Stimulated activated CD4-positive, alpha-beta T cell treated with anti-CD3 and anti-CD28 coated beads, TNF-alpha, amount 100 ng/mL, for 1 hour (primary cell): ENCODE data around the gene JPT1.
"Not testable (repeated sequence)": the region's sequence is repeated elsewhere in the genome, so short reads cannot be mapped to it uniquely, and the experiment has no call there.

Experiments used
- DNase-seq, 3 donors: peaks; one replicate each; pipeline ENCODE4 v3.0.0-alpha.2; 2020; ENCODE audit warnings: low read depth in 3 of 3, low spot score in 1 of 3

Gene JPT1

GRCh38 chr17:75130632-75131277 is 23.6 kb downstream of the JPT1 start:
- DNase-seq: peak in 1 of 3 donors; percentile 35

GRCh38 chr17:75130059-75130631 is 24.2 kb downstream of the JPT1 start:
- no peak for DNase-seq

GRCh38 chr17:75129576-75129975 is 24.7 kb downstream of the JPT1 start:
- DNase-seq: no peak

DNA sequence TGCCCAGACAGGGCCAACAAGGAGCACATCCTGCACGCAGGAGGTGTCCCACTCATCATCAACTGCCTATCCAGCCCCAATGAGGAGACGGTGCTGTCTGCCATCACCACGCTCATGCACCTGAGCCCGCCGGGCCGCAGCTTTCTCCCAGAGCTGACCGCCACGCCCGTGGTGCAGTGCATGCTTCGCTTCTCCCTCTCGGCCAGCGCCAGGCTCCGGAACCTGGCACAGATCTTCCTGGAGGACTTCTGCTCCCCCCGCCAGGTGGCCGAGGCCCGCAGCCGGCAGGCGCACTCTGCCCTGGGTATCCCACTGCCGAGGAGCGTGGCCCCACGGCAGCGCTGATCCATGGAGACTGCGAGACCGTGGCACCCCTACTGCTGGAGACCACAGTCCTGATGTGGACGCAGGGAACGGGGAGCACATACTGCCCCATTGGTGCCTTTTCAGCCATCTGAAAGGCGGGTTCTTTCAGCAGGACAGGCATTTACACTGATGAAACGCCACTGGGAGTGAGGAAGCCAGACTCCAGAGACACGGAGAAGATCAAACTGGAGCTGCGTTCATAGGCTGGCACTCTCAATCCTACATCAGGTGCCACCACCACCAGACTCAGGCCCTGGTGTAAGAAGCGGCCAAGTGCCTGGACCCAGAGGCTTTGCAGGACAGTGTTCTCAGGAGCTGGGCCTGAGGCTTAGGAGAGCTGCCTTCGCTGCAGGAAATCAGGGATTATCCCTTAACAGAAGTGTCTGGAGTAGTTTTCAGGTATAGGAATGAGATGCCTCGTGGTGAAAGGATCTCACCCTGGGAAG is 25.4 kb downstream of the JPT1 start:
- no peak for DNase-seq

- DNase-seq: not testable (repeated sequence)
Observed at GRCh38 chr17:75127936-75128335, 26.4 kb downstream of the JPT1 start.

- no peak for DNase-seq
Observed at GRCh38 chr17:75126954-75127353, 27.4 kb downstream of the JPT1 start.

- DNase-seq: no peak
Observed at GRCh38 chr17:75125984-75126383, 28.3 kb downstream of the JPT1 start.

DNA sequence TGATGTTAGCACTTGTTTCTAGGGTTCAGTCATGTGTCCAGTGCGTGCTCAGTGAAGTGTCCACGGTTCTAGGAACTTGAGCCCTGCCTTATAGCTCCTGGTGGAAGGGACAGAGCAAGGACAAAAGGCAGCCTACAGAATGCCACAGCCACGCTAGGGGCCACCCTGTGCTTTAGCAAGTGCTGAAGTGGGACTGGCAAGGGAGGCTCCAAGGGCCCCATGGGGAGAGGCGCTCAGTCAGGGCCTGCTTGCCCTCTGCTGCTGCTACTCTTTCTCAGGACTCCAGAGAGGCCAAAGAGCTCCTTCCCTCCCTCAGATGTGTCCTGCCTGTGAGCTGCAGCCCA is 29.5 kb downstream of the JPT1 start:
- no peak for DNase-seq

DNA sequence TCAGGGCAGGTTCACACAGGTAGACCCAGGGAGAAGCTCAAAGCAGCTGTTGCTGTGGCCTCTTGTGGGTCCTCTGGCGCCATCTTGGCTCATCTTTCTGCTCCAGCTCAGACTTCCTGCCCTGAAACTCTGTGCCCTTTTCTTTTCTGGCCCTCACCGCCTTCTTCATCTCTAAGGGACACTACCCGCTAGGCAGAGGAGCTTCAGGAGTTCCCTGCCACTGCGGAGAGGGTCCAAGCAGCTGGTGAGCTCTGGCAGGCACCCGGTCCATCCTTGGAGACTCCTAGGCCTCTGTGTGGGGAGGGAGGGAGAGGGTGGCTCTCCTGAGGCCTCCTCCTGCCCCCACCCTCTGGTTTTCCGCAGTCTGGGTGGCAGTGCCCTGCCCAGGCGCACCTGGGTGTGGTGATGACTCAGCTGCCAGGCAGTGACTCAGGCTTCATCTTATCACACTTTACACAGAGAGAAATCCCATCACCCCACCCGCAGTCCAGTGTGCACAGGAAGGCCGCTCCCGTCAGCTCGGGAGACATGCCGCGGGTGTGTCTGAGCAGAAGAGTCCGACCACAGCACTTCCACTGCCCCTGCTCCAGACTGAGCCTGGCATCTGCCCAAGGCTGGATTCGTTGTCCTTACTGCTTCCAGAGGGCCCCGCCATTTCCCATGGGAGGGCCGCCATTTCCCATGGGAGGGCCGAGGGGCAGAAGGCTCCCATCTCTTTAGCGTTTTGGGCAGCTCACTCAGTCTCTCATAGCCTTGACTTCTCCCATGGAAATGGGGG is 30.1 kb downstream of the JPT1 start:
- peak in 1 of 3 donors; percentile 45 for DNase-seq

- DNase-seq: no peak
Observed at GRCh38 chr17:75118307-75118706, 36.0 kb downstream of the JPT1 start.

DNA sequence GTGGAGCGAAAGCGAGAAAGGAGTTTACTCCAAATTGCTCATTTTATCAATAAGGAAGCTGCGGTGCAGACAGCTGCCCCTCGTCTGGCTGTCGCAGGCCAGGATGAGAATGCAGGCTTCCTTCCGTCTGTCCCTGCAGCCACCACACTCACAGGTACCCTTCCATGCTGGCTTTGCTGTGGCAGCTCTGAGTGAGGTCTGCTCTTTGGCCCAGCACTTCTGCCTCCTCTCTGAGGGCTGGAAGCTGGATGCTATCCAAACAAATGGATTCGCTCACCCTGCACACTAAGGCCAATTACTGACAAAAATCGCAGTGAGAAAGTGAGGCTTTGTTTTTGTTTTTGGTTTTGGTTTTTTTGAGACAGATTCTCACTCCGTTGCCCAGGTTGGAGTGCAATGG is 37.6 kb downstream of the JPT1 start:
- DNase-seq: no peak

DNA sequence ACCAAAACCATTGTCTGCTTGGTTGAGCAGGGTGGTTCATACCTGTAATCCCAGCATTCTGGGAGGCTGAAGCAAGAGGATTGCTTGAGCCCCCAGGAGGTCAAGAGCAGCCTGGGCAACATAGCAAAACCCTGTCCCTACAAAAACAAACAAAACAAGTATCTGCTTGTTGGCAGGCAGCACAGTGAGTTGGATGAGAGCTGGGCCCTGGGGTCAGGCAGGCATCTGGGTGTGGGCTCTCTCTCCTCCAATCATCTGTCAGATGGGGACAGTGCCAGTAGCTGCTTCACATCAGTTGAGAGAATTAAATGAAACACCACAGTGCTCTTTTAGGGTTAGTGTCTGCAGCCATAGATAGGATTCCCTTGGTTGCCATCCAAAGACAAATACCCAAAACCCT is 38.8 kb downstream of the JPT1 start:
- DNase-seq: no peak

DNA sequence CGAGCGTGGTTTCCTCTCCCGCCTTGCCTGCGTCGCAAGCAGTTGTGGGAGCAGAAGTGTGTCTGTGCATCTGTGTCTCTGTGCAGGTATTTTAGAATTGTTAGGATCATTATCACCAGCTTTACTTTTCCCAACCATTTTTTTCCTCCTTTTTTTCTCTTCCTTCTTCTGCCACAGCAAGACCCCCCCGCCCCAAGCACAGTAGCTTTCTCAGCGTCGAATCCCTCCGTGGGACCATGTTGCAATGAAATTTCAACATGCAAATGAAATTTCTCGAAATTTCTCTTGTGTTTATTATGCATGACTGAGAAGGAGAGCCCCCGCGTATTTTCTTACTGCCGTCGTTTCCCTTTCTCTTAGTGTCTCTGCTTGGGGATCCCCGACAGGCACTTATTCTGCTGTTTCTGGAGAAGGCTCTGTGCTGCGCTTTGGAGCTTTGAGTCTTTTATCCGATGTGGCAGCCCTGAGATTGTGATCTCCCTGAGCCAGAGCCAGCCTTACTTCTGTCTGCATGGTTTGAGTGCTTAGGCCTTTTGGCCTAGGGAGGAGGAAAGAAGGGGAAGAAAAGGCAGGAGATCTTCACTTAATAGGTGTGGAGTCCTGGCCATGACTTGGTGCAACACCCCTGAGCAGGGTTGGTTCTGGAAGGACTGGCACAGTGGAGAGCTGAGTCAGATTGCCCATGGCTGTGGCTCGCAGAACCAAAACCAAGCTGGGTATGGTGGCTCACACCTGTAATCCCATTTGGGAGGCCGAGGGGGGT is 39.6 kb downstream of the JPT1 start:
- no peak for DNase-seq

DNA sequence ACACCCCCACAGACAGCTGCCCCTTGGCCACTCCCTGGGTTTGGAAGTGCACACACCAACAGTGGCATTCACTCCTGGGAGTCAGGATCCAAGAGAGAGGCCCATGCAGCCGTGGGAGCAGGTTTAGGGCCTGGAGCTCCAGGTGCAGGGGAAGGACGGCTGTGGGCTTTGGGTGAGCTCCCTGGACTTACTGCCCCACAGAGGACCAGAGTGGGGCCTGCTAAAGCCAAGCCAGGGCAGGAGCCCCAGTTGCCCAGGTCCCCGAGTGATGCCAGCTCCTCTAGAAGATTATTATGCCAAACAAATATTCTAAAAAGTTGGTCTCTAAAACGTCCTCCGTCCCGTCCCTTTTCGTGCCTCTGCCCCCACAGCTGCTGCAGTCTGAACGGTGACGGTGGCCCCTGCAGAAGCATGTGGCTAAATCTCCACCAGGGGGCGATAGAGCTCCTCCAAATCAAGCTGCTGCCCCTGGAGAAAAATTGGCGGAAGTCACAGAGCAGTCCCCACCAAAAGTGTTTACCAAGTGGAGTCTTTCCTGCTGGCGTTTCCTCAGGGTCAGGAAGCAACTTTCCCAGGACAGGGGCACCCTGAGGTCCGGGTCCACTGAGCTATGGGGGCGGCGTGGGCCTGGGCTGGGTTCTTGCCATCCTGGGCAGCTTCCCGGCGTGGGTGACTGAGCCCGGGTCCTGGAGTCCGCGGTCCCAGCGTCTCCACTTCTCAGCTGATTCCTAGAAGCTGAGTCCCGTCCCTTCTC is 40.3 kb downstream of the JPT1 start:
- DNase-seq: peak; percentile 72 to 82 (median 78)

DNA sequence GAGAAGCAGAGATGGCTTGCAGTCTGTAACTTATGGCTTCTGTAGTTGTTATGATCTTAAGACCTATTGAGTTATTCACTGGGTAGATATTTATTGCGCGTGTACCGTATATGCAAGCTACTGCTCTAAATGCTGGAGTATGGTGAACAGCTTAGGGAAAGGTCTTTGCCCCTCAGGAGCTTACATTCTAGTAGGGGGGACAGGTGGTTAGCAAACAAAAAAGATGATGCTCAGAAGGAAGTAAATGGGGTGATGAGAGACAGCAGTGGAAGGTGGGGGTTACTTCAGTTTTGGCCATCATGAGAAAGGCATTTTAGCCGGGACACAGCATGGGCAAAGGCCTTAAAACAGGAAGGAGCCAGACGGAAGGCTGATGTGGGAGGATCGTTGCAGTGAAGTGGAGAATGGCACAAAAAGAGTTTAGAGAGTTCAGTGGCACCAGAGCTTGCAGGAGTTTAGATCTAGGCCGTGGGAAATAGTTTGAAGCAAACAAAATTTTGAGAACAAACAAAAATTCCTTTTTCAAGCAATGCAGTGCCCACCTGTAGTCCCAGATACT is 42.5 kb downstream of the JPT1 start:
- DNase-seq: no peak

GRCh38 chr17:75110234-75110937 is 43.9 kb downstream of the JPT1 start:
- DNase-seq: no peak

DNA sequence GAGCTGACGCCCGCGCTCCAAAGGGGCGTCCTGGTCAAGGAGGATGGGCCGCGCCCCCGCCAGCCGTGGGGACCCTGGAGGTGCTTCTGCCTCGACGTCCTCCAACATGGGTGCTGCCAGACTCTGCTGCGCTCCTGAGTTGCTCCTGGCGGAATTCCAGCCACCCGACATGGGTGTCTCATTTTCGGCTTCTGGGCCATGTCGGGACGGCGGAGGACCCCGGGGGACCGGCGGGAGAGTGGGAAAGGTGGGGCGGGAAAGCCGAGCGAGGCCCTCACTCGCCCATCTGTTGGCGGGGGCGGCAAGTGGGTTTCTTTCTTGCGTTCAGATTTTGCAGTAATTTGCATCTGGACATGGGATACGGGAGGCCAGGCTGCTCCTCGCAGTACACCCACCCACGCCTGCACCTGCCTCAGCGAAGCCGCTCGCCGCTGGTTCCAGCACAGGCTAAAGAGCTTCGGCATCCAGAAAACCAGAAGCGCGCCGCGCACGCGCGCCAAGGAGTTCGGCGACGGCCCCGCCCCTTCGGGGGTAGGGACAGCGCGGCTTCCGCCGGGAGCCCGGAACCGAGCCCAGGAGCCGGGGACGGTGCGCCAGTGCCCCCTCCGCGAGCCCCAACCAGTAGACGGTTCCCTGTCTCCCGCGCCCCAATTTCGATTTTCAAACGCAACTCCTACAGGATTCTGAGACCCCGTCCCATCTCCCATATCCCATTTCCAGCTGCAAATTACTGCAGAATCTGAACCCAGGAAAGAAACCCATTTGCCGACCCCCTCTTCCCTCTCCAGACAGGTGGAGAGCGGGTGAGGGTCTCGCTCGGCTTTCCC is 44.7 kb downstream of the JPT1 start, which contains the start of gene ARMC7:
Gene ARMC7 (plus strand): TSS at position 563 of the 827 bp plus-strand sequence. CDS start 320 bp downstream, outside the sequence.
- peak; percentile 74 to 92 (median 82) for DNase-seq

DNA sequence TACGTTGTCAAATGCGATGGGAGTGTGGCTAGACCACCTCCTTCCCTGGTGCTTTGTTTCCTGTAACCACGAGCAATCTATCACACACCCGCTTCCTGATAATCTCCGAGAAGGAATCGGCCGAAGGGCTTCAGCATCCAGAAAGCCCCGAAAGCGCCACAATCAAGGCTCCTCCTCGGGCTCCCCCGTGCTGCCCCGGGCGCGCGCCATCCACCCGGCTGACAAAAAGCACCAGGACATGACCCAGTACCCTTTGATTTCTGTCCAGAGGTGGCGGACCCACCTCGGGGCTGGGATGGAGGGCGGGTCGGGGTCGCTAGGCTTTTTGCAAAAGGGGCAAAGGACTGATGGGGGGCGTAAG is 45.3 kb downstream of the JPT1 start:
- no peak for DNase-seq
